ENCODE results near the gene PIAS2. TPM values are rescaled to one million over a fixed set of nuclear protein-coding genes. Genes with fewer than 3 reads are reported as not detected.
"Not testable (repeated sequence)": the region's sequence is repeated elsewhere in the genome, so short reads cannot be mapped to it uniquely, and the experiment has no call there.

PIAS2 gene
- polyA plus RNA-seq, 1 donor (not counting 4 experiments of a cell fraction or from before 2014, with no cell fraction given): 11.4 TPM

DNA sequence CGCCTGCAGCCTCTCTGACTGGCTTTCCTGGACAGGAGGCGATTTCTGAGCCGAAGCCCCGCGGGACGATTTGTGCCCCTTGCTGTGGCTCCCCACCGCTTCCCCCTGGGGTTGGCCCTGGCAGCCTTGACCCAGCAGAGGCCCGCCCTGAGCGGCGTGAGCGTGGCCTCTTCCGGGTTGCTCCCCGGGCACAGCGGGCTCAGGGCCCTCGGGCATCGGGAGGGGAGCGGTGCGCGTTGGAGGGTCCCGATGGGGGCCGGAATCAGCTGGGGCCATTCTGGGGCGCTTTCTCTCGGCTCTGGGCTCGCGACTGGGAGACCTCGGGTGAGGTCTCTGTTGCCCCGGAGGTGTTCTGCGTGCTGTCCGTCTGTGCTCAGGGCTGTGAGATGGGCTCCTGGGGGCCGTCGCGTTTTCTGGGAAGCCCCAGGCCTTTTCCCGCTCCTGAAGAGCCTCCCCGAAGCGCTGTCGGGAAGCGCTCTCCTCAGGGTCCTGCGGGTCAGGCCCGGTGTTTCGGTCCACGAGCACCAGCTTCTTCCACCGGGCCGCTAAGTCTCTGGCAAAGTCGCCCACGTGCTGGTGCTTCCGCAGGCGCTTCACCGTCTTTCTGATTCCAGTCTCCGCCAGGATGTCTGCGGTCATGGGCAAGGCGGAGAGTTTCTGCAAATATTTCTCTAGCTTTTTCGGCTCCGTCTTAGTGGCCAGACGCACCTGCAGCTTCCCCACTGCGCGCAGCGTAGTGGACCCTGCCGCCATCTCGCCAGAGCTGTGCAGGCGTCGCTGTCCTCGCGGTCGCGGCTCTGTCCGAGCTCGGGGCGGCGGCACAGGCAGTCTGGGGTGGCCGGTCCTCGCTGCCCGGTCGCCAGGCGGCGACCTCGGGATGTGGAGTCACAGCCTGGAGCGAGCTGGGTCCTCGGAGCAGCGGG is 46.6 kb upstream of the PIAS2 start:
- H3K4me1 ChIP-seq (ENCODE audit: control insufficient read depth, extremely low read depth, insufficient read depth, low read length); H3K4me2 ChIP-seq (ENCODE audit: control insufficient read depth, extremely low read depth, insufficient read depth, low read depth, low read length); DNase-seq (ENCODE audit: low read depth, low spot score); H3K36me3 ChIP-seq (ENCODE audit: control insufficient read depth in 2 of 2, extremely low read depth in 1 of 2, insufficient read depth in 2 of 2, low read length in 2 of 2); H2AFZ ChIP-seq (ENCODE audit: control insufficient read depth, low read length); H3K9me3 ChIP-seq (ENCODE audit: control insufficient read depth, low read depth, low read length); H3K79me2 ChIP-seq (ENCODE audit: control insufficient read depth, insufficient read depth, low read length); H3K27ac ChIP-seq (ENCODE audit: control insufficient read depth, insufficient read depth, low read length); H3K9me1 ChIP-seq (ENCODE audit: control insufficient read depth, extremely low read depth, insufficient read depth, low read length); FAIRE-seq; dilution Hi-C loops (cut with MboI; ENCODE audit: extremely low pct_ligation_motif_present, low sequenced_read_pairs); H3K27me3 ChIP-seq (ENCODE audit: control insufficient read depth, extremely low read depth, insufficient read depth, low read length); H4K20me1 ChIP-seq (ENCODE audit: control insufficient read depth, extremely low read depth, insufficient read depth, low read length); H3K4me3 ChIP-seq (ENCODE audit: control insufficient read depth in 2 of 3, extremely low read depth in 1 of 3, insufficient read depth in 2 of 3, low read depth in 1 of 3, low read length in 3 of 3); H3K9ac ChIP-seq (ENCODE audit: control insufficient read depth, extremely low read depth, insufficient read depth, low read length): not testable (repeated sequence)

DNA sequence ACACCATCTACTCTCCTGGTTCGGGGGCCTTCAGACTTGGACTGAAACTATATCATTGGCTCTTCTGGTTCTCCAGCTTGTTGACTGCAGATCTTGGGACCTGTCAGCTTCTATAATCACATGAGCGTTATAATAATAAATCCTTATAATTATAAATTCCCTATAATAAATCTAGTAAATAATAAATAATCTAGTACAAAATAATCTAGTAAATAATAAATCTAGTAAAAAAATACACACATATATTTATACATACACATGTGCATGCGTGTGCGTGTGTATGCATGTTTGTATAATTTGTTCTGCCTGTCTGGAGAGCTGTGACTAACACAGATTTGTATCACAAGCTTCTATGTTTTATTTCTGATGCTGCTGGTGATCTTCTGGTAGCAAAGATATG is 40.9 kb upstream of the PIAS2 start:
- DNase-seq (ENCODE audit: low read depth, low spot score) (no peak), FAIRE-seq (no peak)
- Histone ChIP-seq H3K27ac (ENCODE audit: control insufficient read depth, insufficient read depth, low read length) (no peak overlapping the region), H2AFZ (ENCODE audit: control insufficient read depth, low read length) (no peak overlapping the region), H4K20me1 (ENCODE audit: control insufficient read depth, extremely low read depth, insufficient read depth, low read length) (no peaks in the 10 kb centered on the region), H3K4me1 (ENCODE audit: control insufficient read depth, extremely low read depth, insufficient read depth, low read length) (no peaks in the 10 kb centered on the region), H3K9me3 (ENCODE audit: control insufficient read depth, low read depth, low read length) (no peaks in the 10 kb centered on the region), H3K4me3 (ENCODE audit: control insufficient read depth in 2 of 3, extremely low read depth in 1 of 3, insufficient read depth in 2 of 3, low read depth in 1 of 3, low read length in 3 of 3) (no peak overlapping the region), H3K36me3 (ENCODE audit: control insufficient read depth in 2 of 2, extremely low read depth in 1 of 2, insufficient read depth in 2 of 2, low read length in 2 of 2) (no peaks in the 10 kb centered on the region), H3K4me2 (ENCODE audit: control insufficient read depth, extremely low read depth, insufficient read depth, low read depth, low read length) (no peak overlapping the region), H3K27me3 (ENCODE audit: control insufficient read depth, extremely low read depth, insufficient read depth, low read length) (no peaks in the 10 kb centered on the region), H3K9ac (ENCODE audit: control insufficient read depth, extremely low read depth, insufficient read depth, low read length) (no peak overlapping the region), H3K79me2 (ENCODE audit: control insufficient read depth, insufficient read depth, low read length) (no peaks in the 10 kb centered on the region), H3K9me1 (ENCODE audit: control insufficient read depth, extremely low read depth, insufficient read depth, low read length) (no peaks in the 10 kb centered on the region)
- TF ChIP-seq CTCF (optimal IDR thresholded peaks at IDR 0.05 in 1 of 3, IDR thresholded peaks at IDR 0.05 in 1 of 3, conservative IDR thresholded peaks at IDR 0.05 in 1 of 3; ENCODE audit: extremely low read depth in 1 of 3, insufficient read depth in 2 of 3, low read length in 3 of 3) (no peak), EZH2 (IDR thresholded peaks at IDR 0.05; ENCODE audit: low read length) (no peak)
- dilution Hi-C loops (cut with MboI; ENCODE audit: extremely low pct_ligation_motif_present, low sequenced_read_pairs): no loop called here

Measured in keratinocyte (primary cell).